Measurements from ENCODE around the gene RFC2.

DNA sequence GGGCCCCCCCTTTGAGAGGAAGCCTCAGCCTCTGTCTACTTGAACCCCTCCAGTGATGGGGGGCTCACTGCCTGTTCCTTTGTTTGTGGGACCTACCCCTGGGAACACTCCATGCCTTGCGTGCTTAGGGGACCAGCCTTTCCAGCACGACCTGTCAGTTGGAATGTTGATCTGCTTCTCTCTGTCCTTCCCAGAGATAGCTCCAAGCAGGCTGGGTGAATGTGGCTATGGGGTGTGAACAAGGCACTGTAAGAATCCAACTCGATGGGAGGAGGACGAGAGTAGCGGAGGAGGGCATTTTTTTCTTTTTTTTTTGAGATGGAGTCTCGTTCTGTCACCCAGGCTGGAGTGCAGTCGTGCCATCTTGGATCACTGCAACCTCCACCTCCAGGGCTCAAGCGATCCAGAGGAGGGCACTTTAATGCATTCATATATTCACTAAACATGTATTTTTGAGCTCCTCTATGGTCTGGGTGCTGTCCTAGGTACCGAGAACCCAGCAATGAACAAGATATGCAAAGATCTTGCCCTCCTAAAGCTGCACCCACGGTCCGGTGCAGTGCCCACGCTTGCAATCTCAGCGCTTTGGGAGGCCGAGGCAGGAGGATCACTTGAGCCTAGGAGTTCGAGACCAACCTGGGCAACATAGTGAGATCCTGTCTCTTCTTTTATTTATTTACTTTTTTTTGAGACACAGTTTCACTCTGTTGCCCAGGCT is 43.5 kb upstream of the RFC2 start:
- TF ChIP-seq, protein P1, sequence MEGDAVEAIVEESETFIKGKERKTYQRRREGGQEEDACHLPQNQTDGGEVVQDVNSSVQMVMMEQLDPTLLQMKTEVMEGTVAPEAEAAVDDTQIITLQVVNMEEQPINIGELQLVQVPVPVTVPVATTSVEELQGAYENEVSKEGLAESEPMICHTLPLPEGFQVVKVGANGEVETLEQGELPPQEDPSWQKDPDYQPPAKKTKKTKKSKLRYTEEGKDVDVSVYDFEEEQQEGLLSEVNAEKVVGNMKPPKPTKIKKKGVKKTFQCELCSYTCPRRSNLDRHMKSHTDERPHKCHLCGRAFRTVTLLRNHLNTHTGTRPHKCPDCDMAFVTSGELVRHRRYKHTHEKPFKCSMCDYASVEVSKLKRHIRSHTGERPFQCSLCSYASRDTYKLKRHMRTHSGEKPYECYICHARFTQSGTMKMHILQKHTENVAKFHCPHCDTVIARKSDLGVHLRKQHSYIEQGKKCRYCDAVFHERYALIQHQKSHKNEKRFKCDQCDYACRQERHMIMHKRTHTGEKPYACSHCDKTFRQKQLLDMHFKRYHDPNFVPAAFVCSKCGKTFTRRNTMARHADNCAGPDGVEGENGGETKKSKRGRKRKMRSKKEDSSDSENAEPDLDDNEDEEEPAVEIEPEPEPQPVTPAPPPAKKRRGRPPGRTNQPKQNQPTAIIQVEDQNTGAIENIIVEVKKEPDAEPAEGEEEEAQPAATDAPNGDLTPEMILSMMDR (IDR thresholded peaks at IDR 0.05), result no peak
- TF ChIP-seq EZH2 (IDR thresholded peaks at IDR 0.05) (no peak), EZH2phosphoT487 (IDR thresholded peaks at IDR 0.05) (no peak)
